HG02943 (cell line): ENCODE measurements around the gene MTX3.

Experiments
- ATAC-seq: cut with Tn5 transposase; IDR thresholded peaks from one replicate; pipeline ENCODE4 v1.9.1; 2021; ENCODE audit warnings: mild to moderate bottlenecking, low read depth, moderate library complexity; ENCODE audit not compliant: unreplicated experiment

The MTX3 gene

GRCh38 chr5:79984363-79984762, 6.7 kb downstream of the MTX3 start:
- ATAC-seq, result no peak

- ATAC-seq, result no peak
Observed at GRCh38 chr5:79983618-79984017, 7.4 kb downstream of the MTX3 start.

- ATAC-seq, result no peak
Observed at GRCh38 chr5:79982136-79982535, 8.9 kb downstream of the MTX3 start.

GRCh38 chr5:79976759-79977515, 14.1 kb downstream of the MTX3 start:
- no peak for ATAC-seq

GRCh38 chr5:79975422-79975821, 15.6 kb downstream of the MTX3 start:
- ATAC-seq, result no peak

GRCh38 chr5:79974886-79975285, 16.2 kb downstream of the MTX3 start:
- ATAC-seq, result no peak

GRCh38 chr5:79973996-79974395, 17.1 kb downstream of the MTX3 start:
- no peak for ATAC-seq

- ATAC-seq, result no peak
Observed at GRCh38 chr5:79973511-79973910, 17.6 kb downstream of the MTX3 start.

- no peak for ATAC-seq
Observed at GRCh38 chr5:79971156-79971555, 19.9 kb downstream of the MTX3 start.

- ATAC-seq, result no peak
Observed at GRCh38 chr5:79966448-79966847, 24.6 kb downstream of the MTX3 start.

- no peak for ATAC-seq
Observed at GRCh38 chr5:79964136-79964535, 26.9 kb downstream of the MTX3 start.

- ATAC-seq, result no peak
Observed at GRCh38 chr5:79963261-79964061, 27.6 kb downstream of the MTX3 start.

- ATAC-seq, result no peak
Observed at GRCh38 chr5:79962575-79963222, 28.4 kb downstream of the MTX3 start.

- no peak for ATAC-seq
Observed at GRCh38 chr5:79961716-79962574, 29.1 kb downstream of the MTX3 start.

GRCh38 chr5:79959407-79959806, 31.7 kb downstream of the MTX3 start:
- no peak for ATAC-seq

GRCh38 chr5:79955941-79956670, 35.0 kb downstream of the MTX3 start:
- no peak for ATAC-seq

GRCh38 chr5:79955356-79955895, 35.6 kb downstream of the MTX3 start:
- ATAC-seq, result no peak

- ATAC-seq, result no peak
Observed at GRCh38 chr5:79954620-79955019, 36.4 kb downstream of the MTX3 start.

GRCh38 chr5:79947567-79947966, 43.5 kb downstream of the MTX3 start:
- no peak for ATAC-seq

GRCh38 chr5:79938468-79938867, 52.6 kb downstream of the MTX3 start:
- ATAC-seq, result no peak
